GM06990 (cell line): ENCODE results near the gene RAB11FIP4.

ENCODE experiments used
- DNase-seq: peaks from one replicate; pipeline ENCODE4 v3.0.0-alpha.2; 2011; ENCODE audit not compliant: insufficient read length; ENCODE audit errors: extremely low read depth
- H3K27me3 ChIP-seq: replicated peaks from 2 replicates; pipeline ENCODE4 v1.6.0; 2011; ENCODE audit warnings: low read length; ENCODE audit not compliant: control insufficient read depth, insufficient read depth
- H3K36me3 ChIP-seq: 2 replicates; pipeline ENCODE4 v1.5.1; 2011; ENCODE audit warnings: low read length; ENCODE audit not compliant: control insufficient read depth, insufficient read depth
- H3K4me3 ChIP-seq: replicated peaks from 2 replicates; pipeline ENCODE4 v1.5.1; 2011; ENCODE audit warnings: low read depth, mild to moderate bottlenecking, control low read depth, low read length
- TF ChIP-seq, protein P1 (sequence below): IDR thresholded peaks from 2 replicates; pipeline ENCODE4 v1.5.1; 2011; ENCODE audit warnings: low read length, control low read depth, mild to moderate bottlenecking, inconsistent platforms; ENCODE audit not compliant: insufficient read depth, poor library complexity, severe bottlenecking

Gene RAB11FIP4

GRCh38 chr17:31540602-31541307 is 149.3 kb downstream of the RAB11FIP4 start:
- TF ChIP-seq, protein P1, sequence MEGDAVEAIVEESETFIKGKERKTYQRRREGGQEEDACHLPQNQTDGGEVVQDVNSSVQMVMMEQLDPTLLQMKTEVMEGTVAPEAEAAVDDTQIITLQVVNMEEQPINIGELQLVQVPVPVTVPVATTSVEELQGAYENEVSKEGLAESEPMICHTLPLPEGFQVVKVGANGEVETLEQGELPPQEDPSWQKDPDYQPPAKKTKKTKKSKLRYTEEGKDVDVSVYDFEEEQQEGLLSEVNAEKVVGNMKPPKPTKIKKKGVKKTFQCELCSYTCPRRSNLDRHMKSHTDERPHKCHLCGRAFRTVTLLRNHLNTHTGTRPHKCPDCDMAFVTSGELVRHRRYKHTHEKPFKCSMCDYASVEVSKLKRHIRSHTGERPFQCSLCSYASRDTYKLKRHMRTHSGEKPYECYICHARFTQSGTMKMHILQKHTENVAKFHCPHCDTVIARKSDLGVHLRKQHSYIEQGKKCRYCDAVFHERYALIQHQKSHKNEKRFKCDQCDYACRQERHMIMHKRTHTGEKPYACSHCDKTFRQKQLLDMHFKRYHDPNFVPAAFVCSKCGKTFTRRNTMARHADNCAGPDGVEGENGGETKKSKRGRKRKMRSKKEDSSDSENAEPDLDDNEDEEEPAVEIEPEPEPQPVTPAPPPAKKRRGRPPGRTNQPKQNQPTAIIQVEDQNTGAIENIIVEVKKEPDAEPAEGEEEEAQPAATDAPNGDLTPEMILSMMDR: no peak
- Histone ChIP-seq H3K27me3 (no peaks in the 10 kb centered on the region; the same call in 1 of the 2 replicates), H3K4me3 (no peak overlapping the region), H3K36me3 (no peaks in the 10 kb centered on the region)
- no peak for DNase-seq

DNA sequence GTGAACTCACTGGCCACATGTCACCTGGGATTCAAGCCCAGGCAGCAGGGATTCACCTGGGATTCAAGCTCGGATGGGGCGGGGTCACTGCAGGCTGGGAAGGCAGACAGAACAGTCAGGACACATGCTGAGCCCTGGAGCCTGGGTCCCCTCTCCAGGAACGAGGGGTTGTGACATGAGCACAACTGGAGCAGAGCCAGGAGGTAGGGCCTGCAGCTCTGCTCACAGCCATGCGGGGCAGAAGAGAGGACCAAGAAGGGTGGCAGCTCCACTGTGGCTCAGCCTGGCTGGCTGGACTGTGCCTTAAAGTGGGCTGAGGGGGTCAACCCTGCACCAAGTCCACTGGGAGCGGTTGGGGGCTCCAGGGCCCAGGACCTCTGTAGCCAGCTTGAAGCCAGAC is 150.1 kb downstream of the RAB11FIP4 start:
- Histone ChIP-seq H3K27me3 (no peaks in the 10 kb centered on the region; the same call in 1 of the 2 replicates), H3K36me3 (no peaks in the 10 kb centered on the region), H3K4me3 (no peak overlapping the region)
- no peak for DNase-seq
- TF ChIP-seq, protein P1: peak; percentile 28

GRCh38 chr17:31544186-31544585 is 152.7 kb downstream of the RAB11FIP4 start:
- TF ChIP-seq, protein P1: no peak

GRCh38 chr17:31546650-31547049 is 155.2 kb downstream of the RAB11FIP4 start:
- Histone ChIP-seq H3K36me3 (no peaks in the 10 kb centered on the region), H3K4me3 (no peak overlapping the region), H3K27me3 (no peaks in the 10 kb centered on the region; the same call in 1 of the 2 replicates)
- TF ChIP-seq, protein P1: no peak
- DNase-seq: no peak

More at GRCh38 chr17:31544186-31544585, 152.7 kb downstream of the RAB11FIP4 start:
- Histone ChIP-seq H3K27me3 (no peaks in the 10 kb centered on the region; the same call in 1 of the 2 replicates), H3K36me3 (no peaks in the 10 kb centered on the region), H3K4me3 (no peak overlapping the region)
- no peak for DNase-seq

- H3K27me3 ChIP-seq: no peaks in the 10 kb centered on the region; the same call in 1 of the 2 replicates
- DNase-seq: no peak
- TF ChIP-seq, protein P1: no peak
Measured at GRCh38 chr17:31548709-31549108, 157.2 kb downstream of the RAB11FIP4 start.

More at GRCh38 chr17:31548709-31549108, 157.2 kb downstream of the RAB11FIP4 start:
- H3K4me3 ChIP-seq: peak overlapping the region; percentile 96
- H3K36me3 ChIP-seq: no peaks in the 10 kb centered on the region
